ENCODE data around the gene INPP5A.
A peak's percentile ranks its signal among the peaks of the same experiment; 100 is the strongest.

The INPP5A gene

DNA sequence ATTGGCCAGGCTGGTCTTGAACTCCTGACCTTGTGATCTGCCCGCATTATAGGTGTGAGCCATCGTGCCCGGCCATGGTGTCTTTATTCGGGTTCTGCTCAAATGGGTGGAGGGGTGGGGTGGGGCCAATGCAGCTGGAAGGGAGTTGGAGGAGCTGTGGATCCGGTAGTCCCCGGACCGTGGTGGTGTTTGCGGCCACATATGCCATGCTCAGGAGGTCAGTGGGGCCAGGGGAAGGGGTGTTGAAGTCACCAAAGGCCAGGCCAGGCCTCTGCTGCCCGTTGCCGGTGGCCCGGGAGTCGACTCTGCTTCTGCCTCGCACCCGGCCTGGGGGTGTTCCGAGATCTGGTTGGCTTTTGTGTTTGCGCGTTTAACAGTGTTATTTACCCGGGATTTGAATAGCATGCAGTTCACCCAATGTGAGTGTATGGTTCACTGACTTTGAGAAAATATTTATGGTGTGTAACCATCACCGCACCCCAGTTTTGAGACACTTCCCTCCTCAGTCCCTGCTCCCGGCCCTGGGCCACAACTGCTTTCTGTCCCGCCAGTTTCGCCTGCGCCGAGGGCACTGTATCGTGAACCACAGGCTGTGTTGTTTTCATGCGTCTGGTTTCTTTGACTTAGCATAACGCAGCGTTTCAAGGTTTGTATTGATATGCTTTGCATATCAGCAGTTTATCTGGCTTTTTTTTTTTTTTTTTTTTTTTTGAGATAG lies 10.7 kb downstream of the INPP5A start:
- peaks cover 12% of the 10 kb centered on the region for H3F3A ChIP-seq (ENCODE audit: low read depth)
- H3K9me2 ChIP-seq (replicated peaks; ENCODE audit: low read depth, low read length): no peaks in the 10 kb centered on the region
- H3K36me3 ChIP-seq (ENCODE audit: insufficient read depth, low read length): no peaks in the 10 kb centered on the region
- peaks cover 91% of the 10 kb centered on the region for H3K79me2 ChIP-seq (ENCODE audit: insufficient read depth, low read length)
- H3K4me2 ChIP-seq (ENCODE audit: low read depth, low read length, poor library complexity, severe bottlenecking): no peak overlapping the region
- TF ChIP-seq EZH2phosphoT487 (IDR thresholded peaks at IDR 0.05; ENCODE audit: borderline replicate concordance): no peak
- no peak for TF ChIP-seq CTCF (conservative IDR thresholded peaks at IDR 0.05; ENCODE audit: low read length)
- H2AFZ ChIP-seq (ENCODE audit: low read length): no peak overlapping the region
- no peaks in the 10 kb centered on the region for H3K9me3 ChIP-seq (ENCODE audit: insufficient read depth, low read depth, low read length)
- peaks cover 15% of the 10 kb centered on the region for H4K20me1 ChIP-seq (ENCODE audit: insufficient read depth, low read length, poor library complexity, severe bottlenecking)
- peaks cover 87% of the 10 kb centered on the region for H3K4me1 ChIP-seq (ENCODE audit: insufficient read depth, low read length, poor library complexity, severe bottlenecking)
- H3K27me3 ChIP-seq (ENCODE audit: insufficient read depth, low read length, poor library complexity, severe bottlenecking): no peaks in the 10 kb centered on the region
- no peak overlapping the region for H3K4me3 ChIP-seq (ENCODE audit: low read length, poor library complexity, severe bottlenecking)
- peak overlapping the region; percentile 91 for H3K9ac ChIP-seq (ENCODE audit: low read depth, low read length, poor library complexity, severe bottlenecking)

DNA sequence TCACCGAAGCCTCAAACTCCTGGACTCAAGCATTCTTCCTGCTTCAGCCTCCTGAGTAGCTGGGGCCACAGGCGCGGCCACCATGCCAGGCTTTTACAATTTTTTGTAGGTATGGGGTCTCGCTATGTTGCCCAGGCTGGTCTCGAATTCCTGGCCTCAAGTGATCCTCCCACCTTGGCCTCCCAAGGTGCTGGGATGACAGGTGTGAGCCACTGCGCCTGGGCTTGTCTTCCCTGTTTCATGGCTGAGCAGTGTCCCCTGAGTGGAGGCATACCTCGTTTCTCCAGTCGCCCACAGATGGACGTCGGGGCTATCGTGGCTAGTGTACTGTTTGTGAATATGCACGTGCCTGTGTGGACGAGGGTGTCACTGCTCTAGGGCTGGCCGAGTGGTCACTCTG lies 11.3 kb downstream of the INPP5A start:
- Histone ChIP-seq H3K79me2 (ENCODE audit: insufficient read depth, low read length) (peaks cover 91% of the 10 kb centered on the region), H3K4me1 (ENCODE audit: insufficient read depth, low read length, poor library complexity, severe bottlenecking) (peaks cover 85% of the 10 kb centered on the region), H2AFZ (ENCODE audit: low read length) (no peak overlapping the region), H3K9ac (ENCODE audit: low read depth, low read length, poor library complexity, severe bottlenecking) (peak overlapping the region; percentile 91), H3K27me3 (ENCODE audit: insufficient read depth, low read length, poor library complexity, severe bottlenecking) (no peaks in the 10 kb centered on the region), H3F3A (ENCODE audit: low read depth) (peaks cover 12% of the 10 kb centered on the region), H3K9me2 (replicated peaks; ENCODE audit: low read depth, low read length) (no peaks in the 10 kb centered on the region), H3K4me2 (ENCODE audit: low read depth, low read length, poor library complexity, severe bottlenecking) (no peak overlapping the region), H4K20me1 (ENCODE audit: insufficient read depth, low read length, poor library complexity, severe bottlenecking) (peaks cover 10% of the 10 kb centered on the region), H3K36me3 (ENCODE audit: insufficient read depth, low read length) (no peaks in the 10 kb centered on the region), H3K9me3 (ENCODE audit: insufficient read depth, low read depth, low read length) (no peaks in the 10 kb centered on the region), H3K4me3 (ENCODE audit: low read length, poor library complexity, severe bottlenecking) (no peak overlapping the region)
- TF ChIP-seq EZH2phosphoT487 (IDR thresholded peaks at IDR 0.05; ENCODE audit: borderline replicate concordance) (no peak), CTCF (conservative IDR thresholded peaks at IDR 0.05; ENCODE audit: low read length) (no peak)

GRCh38 chr10:132549371-132549770 lies 11.8 kb downstream of the INPP5A start:
- Histone ChIP-seq H3K79me2 (ENCODE audit: insufficient read depth, low read length) (peaks cover 91% of the 10 kb centered on the region), H4K20me1 (ENCODE audit: insufficient read depth, low read length, poor library complexity, severe bottlenecking) (peaks cover 5% of the 10 kb centered on the region)

More at GRCh38 chr10:132549371-132549770, 11.8 kb downstream of the INPP5A start:
- no peak overlapping the region for H3K4me2 ChIP-seq (ENCODE audit: low read depth, low read length, poor library complexity, severe bottlenecking)
- H3K27me3 ChIP-seq (ENCODE audit: insufficient read depth, low read length, poor library complexity, severe bottlenecking): no peaks in the 10 kb centered on the region
- H3K4me3 ChIP-seq (ENCODE audit: low read length, poor library complexity, severe bottlenecking): no peak overlapping the region
- no peaks in the 10 kb centered on the region for H3K36me3 ChIP-seq (ENCODE audit: insufficient read depth, low read length)
- H3K4me1 ChIP-seq (ENCODE audit: insufficient read depth, low read length, poor library complexity, severe bottlenecking): peaks cover 85% of the 10 kb centered on the region
- H3K9ac ChIP-seq (ENCODE audit: low read depth, low read length, poor library complexity, severe bottlenecking): peak overlapping the region; percentile 91
- no peak overlapping the region for H2AFZ ChIP-seq (ENCODE audit: low read length)
- H3K9me3 ChIP-seq (ENCODE audit: insufficient read depth, low read depth, low read length): no peaks in the 10 kb centered on the region
- H3F3A ChIP-seq (ENCODE audit: low read depth): peaks cover 12% of the 10 kb centered on the region
- TF ChIP-seq CTCF (conservative IDR thresholded peaks at IDR 0.05; ENCODE audit: low read length) (no peak), EZH2phosphoT487 (IDR thresholded peaks at IDR 0.05; ENCODE audit: borderline replicate concordance) (no peak)
- no peaks in the 10 kb centered on the region for H3K9me2 ChIP-seq (replicated peaks; ENCODE audit: low read depth, low read length)

Data from Loucy (cell line).